ENCODE data around the gene REXO1. TPM values are rescaled to one million over a fixed set of nuclear protein-coding genes. Genes with fewer than 3 reads are reported as not detected.

Gene REXO1
- total and polyA plus RNA-seq, 2 of the 8 experiments (the other 6 are each of a cell fraction or from before 2014, with no cell fraction given) = 42.4 to 44.3 TPM

DNA sequence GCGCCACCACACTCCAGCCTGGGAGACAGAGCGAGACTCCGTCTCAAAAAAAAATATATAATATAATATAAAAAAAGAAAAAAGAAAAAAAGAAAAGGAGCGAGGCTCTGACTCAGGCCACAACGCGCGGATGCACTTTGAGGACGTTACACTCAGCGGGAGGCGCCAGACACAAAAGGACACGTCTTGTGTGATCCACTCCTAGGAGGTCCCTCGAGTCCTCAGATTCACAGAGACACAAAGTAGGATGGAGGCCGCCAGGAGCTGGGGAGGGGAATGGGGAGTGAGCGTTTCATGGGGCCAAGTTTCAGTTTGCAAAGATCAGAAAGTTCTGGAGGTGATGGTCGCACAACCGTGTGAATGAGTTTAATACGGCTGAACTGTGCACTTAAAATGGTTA, 45.5 kb upstream of the REXO1 start (continued):
- TF ChIP-seq, protein P1, sequence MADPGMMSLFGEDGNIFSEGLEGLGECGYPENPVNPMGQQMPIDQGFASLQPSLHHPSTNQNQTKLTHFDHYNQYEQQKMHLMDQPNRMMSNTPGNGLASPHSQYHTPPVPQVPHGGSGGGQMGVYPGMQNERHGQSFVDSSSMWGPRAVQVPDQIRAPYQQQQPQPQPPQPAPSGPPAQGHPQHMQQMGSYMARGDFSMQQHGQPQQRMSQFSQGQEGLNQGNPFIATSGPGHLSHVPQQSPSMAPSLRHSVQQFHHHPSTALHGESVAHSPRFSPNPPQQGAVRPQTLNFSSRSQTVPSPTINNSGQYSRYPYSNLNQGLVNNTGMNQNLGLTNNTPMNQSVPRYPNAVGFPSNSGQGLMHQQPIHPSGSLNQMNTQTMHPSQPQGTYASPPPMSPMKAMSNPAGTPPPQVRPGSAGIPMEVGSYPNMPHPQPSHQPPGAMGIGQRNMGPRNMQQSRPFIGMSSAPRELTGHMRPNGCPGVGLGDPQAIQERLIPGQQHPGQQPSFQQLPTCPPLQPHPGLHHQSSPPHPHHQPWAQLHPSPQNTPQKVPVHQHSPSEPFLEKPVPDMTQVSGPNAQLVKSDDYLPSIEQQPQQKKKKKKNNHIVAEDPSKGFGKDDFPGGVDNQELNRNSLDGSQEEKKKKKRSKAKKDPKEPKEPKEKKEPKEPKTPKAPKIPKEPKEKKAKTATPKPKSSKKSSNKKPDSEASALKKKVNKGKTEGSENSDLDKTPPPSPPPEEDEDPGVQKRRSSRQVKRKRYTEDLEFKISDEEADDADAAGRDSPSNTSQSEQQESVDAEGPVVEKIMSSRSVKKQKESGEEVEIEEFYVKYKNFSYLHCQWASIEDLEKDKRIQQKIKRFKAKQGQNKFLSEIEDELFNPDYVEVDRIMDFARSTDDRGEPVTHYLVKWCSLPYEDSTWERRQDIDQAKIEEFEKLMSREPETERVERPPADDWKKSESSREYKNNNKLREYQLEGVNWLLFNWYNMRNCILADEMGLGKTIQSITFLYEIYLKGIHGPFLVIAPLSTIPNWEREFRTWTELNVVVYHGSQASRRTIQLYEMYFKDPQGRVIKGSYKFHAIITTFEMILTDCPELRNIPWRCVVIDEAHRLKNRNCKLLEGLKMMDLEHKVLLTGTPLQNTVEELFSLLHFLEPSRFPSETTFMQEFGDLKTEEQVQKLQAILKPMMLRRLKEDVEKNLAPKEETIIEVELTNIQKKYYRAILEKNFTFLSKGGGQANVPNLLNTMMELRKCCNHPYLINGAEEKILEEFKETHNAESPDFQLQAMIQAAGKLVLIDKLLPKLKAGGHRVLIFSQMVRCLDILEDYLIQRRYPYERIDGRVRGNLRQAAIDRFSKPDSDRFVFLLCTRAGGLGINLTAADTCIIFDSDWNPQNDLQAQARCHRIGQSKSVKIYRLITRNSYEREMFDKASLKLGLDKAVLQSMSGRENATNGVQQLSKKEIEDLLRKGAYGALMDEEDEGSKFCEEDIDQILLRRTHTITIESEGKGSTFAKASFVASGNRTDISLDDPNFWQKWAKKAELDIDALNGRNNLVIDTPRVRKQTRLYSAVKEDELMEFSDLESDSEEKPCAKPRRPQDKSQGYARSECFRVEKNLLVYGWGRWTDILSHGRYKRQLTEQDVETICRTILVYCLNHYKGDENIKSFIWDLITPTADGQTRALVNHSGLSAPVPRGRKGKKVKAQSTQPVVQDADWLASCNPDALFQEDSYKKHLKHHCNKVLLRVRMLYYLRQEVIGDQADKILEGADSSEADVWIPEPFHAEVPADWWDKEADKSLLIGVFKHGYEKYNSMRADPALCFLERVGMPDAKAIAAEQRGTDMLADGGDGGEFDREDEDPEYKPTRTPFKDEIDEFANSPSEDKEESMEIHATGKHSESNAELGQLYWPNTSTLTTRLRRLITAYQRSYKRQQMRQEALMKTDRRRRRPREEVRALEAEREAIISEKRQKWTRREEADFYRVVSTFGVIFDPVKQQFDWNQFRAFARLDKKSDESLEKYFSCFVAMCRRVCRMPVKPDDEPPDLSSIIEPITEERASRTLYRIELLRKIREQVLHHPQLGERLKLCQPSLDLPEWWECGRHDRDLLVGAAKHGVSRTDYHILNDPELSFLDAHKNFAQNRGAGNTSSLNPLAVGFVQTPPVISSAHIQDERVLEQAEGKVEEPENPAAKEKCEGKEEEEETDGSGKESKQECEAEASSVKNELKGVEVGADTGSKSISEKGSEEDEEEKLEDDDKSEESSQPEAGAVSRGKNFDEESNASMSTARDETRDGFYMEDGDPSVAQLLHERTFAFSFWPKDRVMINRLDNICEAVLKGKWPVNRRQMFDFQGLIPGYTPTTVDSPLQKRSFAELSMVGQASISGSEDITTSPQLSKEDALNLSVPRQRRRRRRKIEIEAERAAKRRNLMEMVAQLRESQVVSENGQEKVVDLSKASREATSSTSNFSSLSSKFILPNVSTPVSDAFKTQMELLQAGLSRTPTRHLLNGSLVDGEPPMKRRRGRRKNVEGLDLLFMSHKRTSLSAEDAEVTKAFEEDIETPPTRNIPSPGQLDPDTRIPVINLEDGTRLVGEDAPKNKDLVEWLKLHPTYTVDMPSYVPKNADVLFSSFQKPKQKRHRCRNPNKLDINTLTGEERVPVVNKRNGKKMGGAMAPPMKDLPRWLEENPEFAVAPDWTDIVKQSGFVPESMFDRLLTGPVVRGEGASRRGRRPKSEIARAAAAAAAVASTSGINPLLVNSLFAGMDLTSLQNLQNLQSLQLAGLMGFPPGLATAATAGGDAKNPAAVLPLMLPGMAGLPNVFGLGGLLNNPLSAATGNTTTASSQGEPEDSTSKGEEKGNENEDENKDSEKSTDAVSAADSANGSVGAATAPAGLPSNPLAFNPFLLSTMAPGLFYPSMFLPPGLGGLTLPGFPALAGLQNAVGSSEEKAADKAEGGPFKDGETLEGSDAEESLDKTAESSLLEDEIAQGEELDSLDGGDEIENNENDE (IDR thresholded peaks at IDR 0.05; ENCODE audit: insufficient replicate concordance, low read length) = no peak
- TF ChIP-seq POLR2AphosphoS5 (IDR thresholded peaks at IDR 0.05; ENCODE audit: low read depth, low read length) = no peak
- TF ChIP-seq POLR2A (IDR thresholded peaks at IDR 0.05; ENCODE audit: control extremely low read depth in 1 of 2, low read depth in 2 of 2, low read length in 2 of 2) = no peak
- no peak for TF ChIP-seq CEBPB (IDR thresholded peaks at IDR 0.05; ENCODE audit: low read depth, low read length)
- no peak for TF ChIP-seq CBX5 (IDR thresholded peaks at IDR 0.05; ENCODE audit: low read depth, low read length)
- TF ChIP-seq TAF7 (optimal IDR thresholded peaks at IDR 0.05; ENCODE audit: borderline replicate concordance, low read depth, low read length) = no peak
- no peak for TF ChIP-seq GTF2F1 (IDR thresholded peaks at IDR 0.05; ENCODE audit: borderline replicate concordance, low read depth, low read length)
- TF ChIP-seq RFX5 (IDR thresholded peaks at IDR 0.05; ENCODE audit: borderline replicate concordance, low read depth, low read length) = no peak
- TF ChIP-seq POU5F1 (IDR thresholded peaks at IDR 0.05; ENCODE audit: low read depth, low read length) = no peak
- TF ChIP-seq TEAD4 (IDR thresholded peaks at IDR 0.05; ENCODE audit: low read depth, low read length) = no peak
- TF ChIP-seq SP2 (IDR thresholded peaks at IDR 0.05; ENCODE audit: low read length) = no peak
- no peak for TF ChIP-seq SUZ12 (IDR thresholded peaks at IDR 0.05; ENCODE audit: low read length)

Data from H1 (cell line).